ENCODE measurements around the gene ZNF407.

ZNF407 gene

DNA sequence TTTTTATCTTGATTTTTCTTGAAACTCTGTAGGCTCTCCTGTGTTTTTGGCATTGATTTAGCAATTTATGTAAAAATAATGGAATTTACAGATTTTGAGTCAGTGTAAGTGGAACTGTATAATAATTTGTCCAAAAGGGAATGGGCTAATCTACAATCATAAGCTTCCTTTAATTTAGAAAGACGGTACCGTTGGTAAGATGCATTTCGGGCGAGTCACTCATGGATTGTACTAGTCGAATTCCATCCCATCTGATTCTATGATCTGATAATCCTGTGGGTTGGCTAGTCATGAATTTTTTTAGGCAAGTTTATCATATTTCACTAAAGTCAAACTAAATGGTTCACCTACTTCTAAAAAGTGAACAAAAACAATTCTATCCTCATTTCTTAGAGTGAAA is 133.4 kb downstream of the ZNF407 start:
- Histone ChIP-seq H3K27ac (no peak overlapping the region), H3K4me3 (no peak overlapping the region)
- TF ChIP-seq, protein P1, sequence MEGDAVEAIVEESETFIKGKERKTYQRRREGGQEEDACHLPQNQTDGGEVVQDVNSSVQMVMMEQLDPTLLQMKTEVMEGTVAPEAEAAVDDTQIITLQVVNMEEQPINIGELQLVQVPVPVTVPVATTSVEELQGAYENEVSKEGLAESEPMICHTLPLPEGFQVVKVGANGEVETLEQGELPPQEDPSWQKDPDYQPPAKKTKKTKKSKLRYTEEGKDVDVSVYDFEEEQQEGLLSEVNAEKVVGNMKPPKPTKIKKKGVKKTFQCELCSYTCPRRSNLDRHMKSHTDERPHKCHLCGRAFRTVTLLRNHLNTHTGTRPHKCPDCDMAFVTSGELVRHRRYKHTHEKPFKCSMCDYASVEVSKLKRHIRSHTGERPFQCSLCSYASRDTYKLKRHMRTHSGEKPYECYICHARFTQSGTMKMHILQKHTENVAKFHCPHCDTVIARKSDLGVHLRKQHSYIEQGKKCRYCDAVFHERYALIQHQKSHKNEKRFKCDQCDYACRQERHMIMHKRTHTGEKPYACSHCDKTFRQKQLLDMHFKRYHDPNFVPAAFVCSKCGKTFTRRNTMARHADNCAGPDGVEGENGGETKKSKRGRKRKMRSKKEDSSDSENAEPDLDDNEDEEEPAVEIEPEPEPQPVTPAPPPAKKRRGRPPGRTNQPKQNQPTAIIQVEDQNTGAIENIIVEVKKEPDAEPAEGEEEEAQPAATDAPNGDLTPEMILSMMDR (IDR thresholded peaks at IDR 0.05): no peak
- DNase-seq (ENCODE audit: low spot score): no peak

- DNase-seq (ENCODE audit: low spot score): no peak
- Histone ChIP-seq H3K4me3 (no peak overlapping the region), H3K27ac (no peak overlapping the region)
- TF ChIP-seq, protein P1 (IDR thresholded peaks at IDR 0.05): no peak
Measured at GRCh38 chr18:74732380-74732779, 134.7 kb downstream of the ZNF407 start.

DNA sequence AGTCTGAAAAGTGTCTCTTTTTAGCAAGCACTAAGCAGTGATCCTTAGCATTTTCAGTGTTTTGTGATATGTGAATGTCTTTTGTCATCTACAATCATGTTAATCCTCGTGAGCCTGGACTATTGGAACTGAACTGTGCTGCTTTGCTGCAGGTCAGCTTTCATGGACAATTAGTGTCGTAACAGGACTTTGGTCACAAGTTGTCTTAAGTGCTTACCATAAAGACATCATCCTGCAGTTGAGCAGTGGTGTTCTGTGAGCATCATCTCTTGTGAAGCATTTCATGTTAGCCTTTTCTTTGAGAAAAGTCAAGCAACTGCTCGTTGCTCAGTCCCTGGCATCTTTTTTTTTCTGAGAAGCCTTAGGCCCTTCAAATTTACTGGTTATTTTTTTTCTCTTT is 135.9 kb downstream of the ZNF407 start:
- no peak overlapping the region for H3K4me3 ChIP-seq
- TF ChIP-seq, protein P1 (IDR thresholded peaks at IDR 0.05): no peak
- no peak overlapping the region for H3K27ac ChIP-seq
- no peak for DNase-seq (ENCODE audit: low spot score)

GRCh38 chr18:74734013-74734444 is 136.4 kb downstream of the ZNF407 start:
- Histone ChIP-seq H3K27ac (no peak overlapping the region), H3K4me3 (no peak overlapping the region)
- no peak for DNase-seq (ENCODE audit: low spot score)
- TF ChIP-seq, protein P1 (IDR thresholded peaks at IDR 0.05): no peak

GRCh38 chr18:74739926-74740325 is 142.3 kb downstream of the ZNF407 start:
- TF ChIP-seq, protein P1 (IDR thresholded peaks at IDR 0.05): no peak
- Histone ChIP-seq H3K27ac (no peak overlapping the region), H3K4me3 (no peak overlapping the region)
- DNase-seq (ENCODE audit: low spot score): no peak

- no peak overlapping the region for H3K27ac ChIP-seq
- TF ChIP-seq, protein P1 (IDR thresholded peaks at IDR 0.05): no peak
Measured at GRCh38 chr18:74742573-74743243, 145.0 kb downstream of the ZNF407 start.

GRCh38 chr18:74745633-74746403 is 148.1 kb downstream of the ZNF407 start:
- TF ChIP-seq, protein P1 (IDR thresholded peaks at IDR 0.05): no peak
- no peak overlapping the region for H3K27ac ChIP-seq
- H3K4me3 ChIP-seq: no peak overlapping the region
- DNase-seq (ENCODE audit: low spot score): no peak

More at GRCh38 chr18:74742573-74743243, 145.0 kb downstream of the ZNF407 start:
- DNase-seq (ENCODE audit: low spot score): no peak
- H3K4me3 ChIP-seq: no peak overlapping the region

Data from coronary artery (tissue), 2 donors.